Endothelial cell of umbilical vein (primary cell): ENCODE results near the gene AKNAD1.

Source experiments
- CTCF ChIP-seq, 2 donors: IDR thresholded peaks; 1 replicate in 1 of 2; 2 replicates in 1 of 2; pipeline ENCODE4 v1.5.1; 2011; ENCODE audit warnings: low read length in 2 of 2, mild to moderate bottlenecking in 2 of 2, moderate library complexity in 2 of 2, control low read depth in 1 of 2, inconsistent platforms in 1 of 2, low read depth in 1 of 2; ENCODE audit not compliant: insufficient read depth in 1 of 2; ENCODE audit errors: extremely low read depth in 1 of 2
- EZH2 ChIP-seq: IDR thresholded peaks from 2 replicates; pipeline ENCODE4 v1.6.1; 2012; ENCODE audit warnings: borderline replicate concordance, low read depth, mild to moderate bottlenecking, moderate library complexity, low read length, inconsistent platforms; ENCODE audit not compliant: severe bottlenecking
- FOS ChIP-seq: IDR thresholded peaks from 2 replicates; pipeline ENCODE4 v1.6.1; 2011; ENCODE audit warnings: mild to moderate bottlenecking, low read length, moderate library complexity, borderline replicate concordance; ENCODE audit not compliant: insufficient read depth
- JUN ChIP-seq: IDR thresholded peaks from 2 replicates; pipeline ENCODE4 v1.6.1; 2011; ENCODE audit warnings: borderline replicate concordance, low read depth; ENCODE audit not compliant: insufficient read length, insufficient read depth
- MYC ChIP-seq: IDR thresholded peaks from one replicate; pipeline ENCODE4 v1.6.1; 2011; ENCODE audit warnings: mild to moderate bottlenecking, low read depth, low read length
- POLR2A ChIP-seq: IDR thresholded peaks from 2 replicates; pipeline ENCODE4 v1.6.1; 2012; ENCODE audit warnings: low read depth, mild to moderate bottlenecking, control low read depth, low read length
- POLR2AphosphoS5 ChIP-seq: IDR thresholded peaks from 2 replicates; pipeline ENCODE4 v1.6.1; 2012; ENCODE audit warnings: low read depth, mild to moderate bottlenecking, control low read depth, low read length, moderate library complexity; ENCODE audit not compliant: insufficient read depth

GRCh38 chr1:108814343-108815125 lies 42.4 kb downstream of the AKNAD1 start:
- TF ChIP-seq POLR2AphosphoS5 (no peak), POLR2A (no peak), CTCF (IDR thresholded peaks at IDR 0.05; ENCODE audit: extremely low read depth in 1 of 2, insufficient read depth in 1 of 2, low read depth in 1 of 2, low read length in 2 of 2) (no peak), MYC (no peak), JUN (no peak), FOS (no peak), EZH2 (no peak)
